Measurements from ENCODE around the gene ITPA. TPM values are rescaled to one million over a fixed set of nuclear protein-coding genes. Genes with fewer than 3 reads are reported as not detected.

The ITPA gene
- total RNA-seq, 1 experiment from 2014 or later, result 104 TPM

GRCh38 chr20:3226093-3226492, 16.8 kb downstream of the ITPA start:
- no peak for DNase-seq (ENCODE audit: low spot score)
- ChIA-PET POLR2A (no interaction called here), CTCF (no interaction called here)
- Mint-ChIP-seq H3K4me1 (no peaks in the 10 kb centered on the region), H3K36me3 (peaks cover 12% of the 10 kb centered on the region), H3K4me3 (no peak overlapping the region), H3K27me3 (ENCODE audit: low read depth) (no peaks in the 10 kb centered on the region), H3K9me3 (no peaks in the 10 kb centered on the region), H3K27ac (no peak overlapping the region)
- TF ChIP-seq AR (CRISPR knock-in tag; IDR thresholded peaks at IDR 0.05) (no peak), ZMAT4 (CRISPR knock-in tag; IDR thresholded peaks at IDR 0.05) (no peak), USF1 (CRISPR knock-in tag; IDR thresholded peaks at IDR 0.05) (no peak), ZNF423 (CRISPR knock-in tag; IDR thresholded peaks at IDR 0.05) (no peak), ZNF416 (CRISPR knock-in tag; IDR thresholded peaks at IDR 0.05) (0 out of 2 replicates have a peak, but pooled peaks have one; percentile 14), USF2 (CRISPR knock-in tag; IDR thresholded peaks at IDR 0.05) (no peak), ZNF281 (CRISPR knock-in tag; IDR thresholded peaks at IDR 0.05) (no peak), TP53 (CRISPR knock-in tag; IDR thresholded peaks at IDR 0.05) (no peak)
- ATAC-seq, result no peak

- POLR2A ChIA-PET, result interaction anchor here (1.0 kb wide), 1 partner anchor 13 kb away, joined by 3 read pairs; no protein-coding TSS in a partner anchor
- CTCF ChIA-PET, result interaction anchor here (1.4 to 2.0 kb wide), 3 partner anchors 8 to 23 kb away, joined by 4 to 12 read pairs (median 5); partner anchors contain the start of gene SLC4A11
- Mint-ChIP-seq H3K27me3 (ENCODE audit: low read depth) (no peaks in the 10 kb centered on the region), H3K4me1 (no peaks in the 10 kb centered on the region), H3K9me3 (no peaks in the 10 kb centered on the region), H3K36me3 (peaks cover 4% of the 10 kb centered on the region), H3K4me3 (no peak overlapping the region), H3K27ac (peak overlapping the region; percentile 29; the same call in 1 of the 2 replicates)
- DNase-seq (ENCODE audit: low spot score) (no peak), ATAC-seq (no peak)
- no peak for TF ChIP-seq ZNF532 (CRISPR knock-in tag; IDR thresholded peaks at IDR 0.05; ENCODE audit: borderline replicate concordance)
- TF ChIP-seq MXD4 (CRISPR knock-in tag; IDR thresholded peaks at IDR 0.05; ENCODE audit: borderline replicate concordance), result no peak
Measured at GRCh38 chr20:3226864-3227263, 17.6 kb downstream of the ITPA start.
